K562 (cell line): ENCODE results near the gene KLC1. TPM values are rescaled to one million over a fixed set of nuclear protein-coding genes. Genes with fewer than 3 reads are reported as not detected.

Source experiments
- ATAC-seq: fragments of 200-7000 bp; cut with Tn5 transposase; 3 replicates; pipeline ENCODE4 v1.9.1; 2020; ENCODE audit warnings: moderate library complexity
- BruUV-seq: library from RNA; stranded (reverse); fragments of 400-500 nt; replicated peaks from 2 replicates; lab custom pipeline; 2021; lab: Mats Ljungman, UMichigan
- CTCF ChIA-PET: fragments of 300-600 bp; formaldehyde crosslinking; extraction: SDS; loops from one replicate; lab custom pipeline; 2021; ENCODE audit warnings: low intra/inter-chr PET ratio; lab: Yijun Ruan, JAX
- POLR2A ChIA-PET: fragments of 300-600, 350-650 bp; sonication (Branson Sonifier 250); formaldehyde crosslinking; extraction: SDS; loops from one replicate; lab custom pipeline; 2021; ENCODE audit warnings: antibody characterized with exemption, inconsistent platforms; lab: Yijun Ruan, JAX
- DNase-seq, 4 experiments: peaks; one replicate each; pipeline versions ENCODE4 v3.0.0 to v3.0.0-alpha.2; 2011 to 2018; ENCODE audit warnings: low spot score in 3 of 4, mixed read lengths in 3 of 4; ENCODE audit errors: extremely low read depth in 1 of 4
- FAIRE-seq: peaks from 2 replicates; lab custom pipeline; 2011; peaks lifted over from hg19 to GRCh38; lab: Jason Lieb, UNC
- H2AFZ ChIP-seq: 2 replicates; pipeline ENCODE4 v1.6.0; 2011; ENCODE audit warnings: low read depth, low read length, control low read depth, inconsistent platforms
- H3K27ac ChIP-seq: fragments of 200-600 bp; 3 replicates; pipeline ENCODE4 v1.8.0; 2011; ENCODE audit warnings: low read depth, mild to moderate bottlenecking, control low read depth, inconsistent platforms, low read length, moderate library complexity, mixed read lengths; ENCODE audit errors: extremely low read depth
- H3K27me3 ChIP-seq, 2 experiments: fragments of 300-600 bp in 1 of 2; 2 replicates in 1 of 2; 3 replicates in 1 of 2; pipeline versions ENCODE4 v1.6.0 to v1.8.0; 2011; ENCODE audit warnings: inconsistent platforms in 2 of 2, low read length in 2 of 2, mild to moderate bottlenecking in 1 of 2, mixed read lengths in 1 of 2, moderate library complexity in 1 of 2; ENCODE audit not compliant: control insufficient read depth in 2 of 2, insufficient read depth in 2 of 2
- H3K36me3 ChIP-seq: fragments of 300-600 bp; 3 replicates; pipeline ENCODE4 v1.8.0; 2011; ENCODE audit warnings: mild to moderate bottlenecking, low read length, inconsistent platforms; ENCODE audit not compliant: control insufficient read depth, insufficient read depth
- H3K4me1 ChIP-seq, 2 experiments: fragments of 200-600 bp in 1 of 2; replicated peaks in 1 of 2; 2 replicates in 1 of 2; 3 replicates in 1 of 2; pipeline versions ENCODE4 v1.5.1 to v1.8.0; 2011; ENCODE audit warnings: inconsistent platforms in 2 of 2, low read length in 2 of 2, mild to moderate bottlenecking in 1 of 2, mixed read lengths in 1 of 2, moderate library complexity in 1 of 2; ENCODE audit not compliant: control insufficient read depth in 2 of 2, insufficient read depth in 2 of 2
- H3K4me2 ChIP-seq: 2 replicates; pipeline ENCODE4 v1.6.1; 2011; ENCODE audit warnings: low read length, control low read depth, inconsistent platforms, mixed read lengths; ENCODE audit not compliant: insufficient read depth
- H3K4me3 ChIP-seq: fragments of 200-600 bp; sonication (generic), shearing (Covaris generic); 2 replicates; pipeline ENCODE4 v1.5.1; 2016; ENCODE audit warnings: control low read depth, inconsistent platforms
- H3K79me2 ChIP-seq: fragments of 200-600 bp; 3 replicates; pipeline ENCODE4 v1.8.0; 2011; ENCODE audit warnings: low read length, inconsistent platforms; ENCODE audit not compliant: control insufficient read depth, insufficient read depth
- H3K9ac ChIP-seq, 2 experiments: 2 replicates each; pipeline versions ENCODE4 v1.6.0 to v1.6.1; 2011; ENCODE audit warnings: low read depth in 2 of 2, low read length in 2 of 2, control low read depth in 1 of 2, inconsistent platforms in 1 of 2, mild to moderate bottlenecking in 1 of 2, mixed read lengths in 1 of 2; ENCODE audit not compliant: insufficient read depth in 1 of 2
- H3K9me1 ChIP-seq: one replicate; pipeline ENCODE4 v1.6.0; 2011; ENCODE audit warnings: inconsistent platforms, mild to moderate bottlenecking, low read length, moderate library complexity; ENCODE audit not compliant: control insufficient read depth, insufficient read depth
- H3K9me3 ChIP-seq: replicated peaks from 2 replicates; pipeline ENCODE4 v1.5.1; 2011; ENCODE audit warnings: low read depth, low read length, inconsistent platforms; ENCODE audit not compliant: control insufficient read depth, insufficient read depth
- H4K20me1 ChIP-seq: replicated peaks from 2 replicates; pipeline ENCODE4 v1.6.1; 2011; ENCODE audit warnings: low read length, inconsistent platforms, mixed read lengths; ENCODE audit not compliant: control insufficient read depth, insufficient read depth
- CCNT2 ChIP-seq: IDR thresholded peaks from 2 replicates; pipeline ENCODE4 v1.6.1; 2011; ENCODE audit warnings: borderline replicate concordance, low read depth, mild to moderate bottlenecking, moderate library complexity, mixed read lengths, low read length; ENCODE audit not compliant: insufficient read length; ENCODE audit errors: extremely low read depth
- COPS2 ChIP-seq: fragments of 450-650 bp; conservative IDR thresholded peaks from 2 replicates; pipeline ENCODE4 v1.6.1; 2016; ENCODE audit warnings: mild to moderate bottlenecking, moderate library complexity
- MBD2 ChIP-seq: sonication (generic); IDR thresholded peaks from 2 replicates; pipeline ENCODE4 v1.6.1; 2016; ENCODE audit warnings: low read depth, borderline replicate concordance
- MED1 ChIP-seq: sonication (generic); formaldehyde crosslinking; IDR thresholded peaks from 2 replicates; pipeline ENCODE4 v1.8.1; 2023; ENCODE audit warnings: missing genetic modification reagents, borderline replicate concordance
- MEIS2 ChIP-seq: fragments of 450-650 bp; IDR thresholded peaks from 2 replicates; pipeline ENCODE4 v1.6.1; 2014; ENCODE audit warnings: mild to moderate bottlenecking; ENCODE audit not compliant: partially characterized antibody
- PHB ChIP-seq: fragments of 250-450 bp; sonication (Bioruptor Pico); IDR thresholded peaks from 2 replicates; pipeline ENCODE4 v1.5.0; 2021
- PHB2 ChIP-seq: fragments of 450-650 bp; IDR thresholded peaks from 2 replicates; pipeline ENCODE4 v1.6.1; 2017; ENCODE audit warnings: low read depth
- RFX1 ChIP-seq: fragments of 450-650 bp; IDR thresholded peaks from 2 replicates; pipeline ENCODE4 v1.6.1; 2016; ENCODE audit warnings: mild to moderate bottlenecking, moderate library complexity
- RUNX1 ChIP-seq: sonication (generic); IDR thresholded peaks from 2 replicates; pipeline ENCODE4 v1.6.1; 2016; ENCODE audit warnings: antibody characterized with exemption, low read depth
- SMAD2 ChIP-seq: fragments of 150-350 bp; IDR thresholded peaks from 2 replicates; pipeline ENCODE4 v1.6.1; 2014; ENCODE audit warnings: low read depth, mild to moderate bottlenecking, low read length
- TCFL5 ChIP-seq: fragments of 250-450 bp; sonication (Bioruptor Pico); conservative IDR thresholded peaks from 2 replicates; pipeline ENCODE4 v1.6.1; 2021; ENCODE audit warnings: mild to moderate bottlenecking, moderate library complexity, matching md5 sums
- YBX1 ChIP-seq: fragments of 450-650 bp; IDR thresholded peaks from 2 replicates; pipeline ENCODE4 v1.7.1; 2016; ENCODE audit warnings: mild to moderate bottlenecking
- ZNF232 ChIP-seq: sonication (generic); formaldehyde crosslinking; IDR thresholded peaks from 2 replicates; pipeline ENCODE4 v1.8.0; 2022; ENCODE audit warnings: mild to moderate bottlenecking, missing genetic modification reagents
- ZNF384 ChIP-seq: IDR thresholded peaks from 2 replicates; pipeline ENCODE4 v1.6.1; 2012; ENCODE audit warnings: low read depth, low read length, improper control_type of control experiment
- ZNF57 ChIP-seq: fragments of 450-650 bp; formaldehyde crosslinking; IDR thresholded peaks from 2 replicates; pipeline ENCODE4 v1.4.0; 2020; ENCODE audit warnings: mild to moderate bottlenecking, moderate library complexity
- ZNF766 ChIP-seq: fragments of 200-800 bp; sonication (Bioruptor generic); conservative IDR thresholded peaks from 2 replicates; pipeline ENCODE4 v1.6.1; 2016; ENCODE audit warnings: missing genetic modification characterization, missing compliant biosample characterization
- WGBS: fragments of 100-300 bp; shearing (Covaris generic); methylation state at CpG from one replicate; pipeline ENCODE4 v1.1.6; 2016; ENCODE audit warnings: low coverage, mixed read lengths; ENCODE audit not compliant: insufficient coverage; ENCODE audit errors: missing lambda C conversion rate; 5-methylcytosine and 5-hydroxymethylcytosine counted together
- in situ Hi-C: fragments of 300-500 bp; cut with MboI; formaldehyde crosslinking; loops from 4 replicates; pipeline ENCODE4 v1.15.0; 2018; ENCODE audit warnings: inconsistent platforms, mixed read lengths
- intact Hi-C: fragments of 100-400 bp; cut with micrococcal nuclease; formaldehyde crosslinking; loops from 2 replicates; pipeline ENCODE4 v1.14.2; 2022
- polyA plus RNA-seq, 8 experiments: library from polyadenylated mRNA; depleted of rRNA in 4 of 8; stranded (reverse) in 5 of 8; unstranded in 3 of 8; fragments of >200 nt; fragmentation: Nextera tagmentation in 2 of 8; fragmentation: Illumina TruSeq in 1 of 8; extraction: Ambion mirVana in 2 of 8; extraction: Trizol in 1 of 8; gene quantifications; 2 replicates each; pipeline versions ENCODE4 v1.2.1 to v1.2.3, GENCODE V29; 2011 to 2014; ENCODE audit warnings: inconsistent platforms in 1 of 8, missing spikeins in 1 of 8
- total RNA-seq, 7 experiments: library from RNA; depleted of rRNA in 6 of 7; stranded (reverse); fragments of >200 nt in 6 of 7; fragmentation: Illumina TruSeq in 2 of 7; extraction: Trizol in 2 of 7; gene quantifications; 2 replicates each; pipeline versions ENCODE4 v1.2.1 to v1.2.3, GENCODE V29; 2011 to 2021; ENCODE audit warnings: low replicate concordance in 1 of 7

Gene KLC1
- total and polyA plus RNA-seq, 9 of the 15 experiments (the other 6 are each of a cell fraction or from before 2014, with no cell fraction given) = 4.9 to 134 (median 54.8) TPM

DNA sequence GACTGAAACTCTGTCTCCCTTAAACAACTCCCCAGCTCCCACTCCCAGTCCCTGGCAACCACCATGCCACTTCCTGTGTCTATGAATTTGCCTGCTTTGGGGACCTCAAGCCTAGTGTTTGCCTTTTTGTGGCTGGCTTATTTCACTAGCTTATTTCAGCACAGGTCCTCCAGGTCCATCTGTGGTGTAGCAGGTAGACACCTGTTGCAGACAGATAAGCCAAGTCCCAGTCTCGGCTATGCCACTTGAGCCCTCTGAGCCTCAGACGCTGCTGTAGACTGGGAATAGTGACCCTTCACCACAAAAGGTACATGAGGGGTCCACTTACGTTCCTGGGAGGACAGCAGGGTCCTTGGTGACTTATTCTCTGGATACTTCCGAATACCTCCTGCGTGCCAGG, 24.4 kb upstream of the KLC1 start:
- Histone ChIP-seq H3K36me3 (no peaks in the 10 kb centered on the region), H4K20me1 (no peaks in the 10 kb centered on the region), H3K9me3 (no peaks in the 10 kb centered on the region), H2AFZ (no peak overlapping the region), H3K4me3 (no peak overlapping the region), H3K4me2 (no peak overlapping the region), H3K9ac (no peak overlapping the region), H3K27ac (no peak overlapping the region), H3K79me2 (no peaks in the 10 kb centered on the region), H3K27me3 (peaks cover 0 to 5% of the 10 kb centered on the region in 2 experiments; a peak in 1 of 5 replicates), H3K4me1 (peaks cover 0 to 10% of the 10 kb centered on the region in 2 experiments; a peak in 3 of 5 replicates), H3K9me1 (no peaks in the 10 kb centered on the region)
- TF ChIP-seq RFX1 = no peak
- TF ChIP-seq MEIS2 = no peak
- TF ChIP-seq TCFL5 = no peak
- no peak for TF ChIP-seq COPS2
- no peak for TF ChIP-seq ZNF57 (CRISPR knock-in tag)
- TF ChIP-seq ZNF766 (CRISPR knock-in tag) = no peak
- no peak for TF ChIP-seq CCNT2
- TF ChIP-seq MBD2 = no peak
- TF ChIP-seq ZNF384 = no peak
- TF ChIP-seq ZNF232 (CRISPR knock-in tag) = no peak
- no peak for TF ChIP-seq MED1
- no peak for TF ChIP-seq RUNX1
- no peak for TF ChIP-seq YBX1
- no peak for TF ChIP-seq PHB2
- TF ChIP-seq SMAD2 = no peak
- TF ChIP-seq PHB (CRISPR knock-in tag) = no peak
- ATAC-seq = no peak
- ChIA-PET CTCF (no interaction called here), POLR2A (interaction anchor here (0.8 to 1.3 kb wide), 2 partner anchors 14 to 48 kb away, joined by 4 read pairs; no protein-coding TSS in a partner anchor)
- no peak for DNase-seq
- 11% methylated on average over 3 of the region's 5 CpGs for WGBS
- no TSS peak for BruUV-seq
- no peak for FAIRE-seq
- in situ Hi-C loops = no loop called here
- intact Hi-C loops = no loop called here
